SU-DHL-6 (cell line): Measurements from ENCODE around the gene CNOT6L.

Experiments used
- CTCF ChIP-seq: fragments of 200-600 bp; sonication (generic); IDR thresholded peaks from one replicate; pipeline ENCODE4 v1.5.1; 2017; ENCODE audit warnings: antibody characterized with exemption, mild to moderate bottlenecking, low read length, moderate library complexity; ENCODE audit not compliant: insufficient read depth, poor library complexity, severe bottlenecking
- EZH2phosphoT487 ChIP-seq: fragments of 200-600 bp; sonication (generic), shearing (Covaris generic); conservative IDR thresholded peaks from 2 replicates; pipeline ENCODE4 v1.6.1; 2018; ENCODE audit warnings: mild to moderate bottlenecking, antibody characterized with exemption, low read length, moderate library complexity, mixed read lengths

DNA sequence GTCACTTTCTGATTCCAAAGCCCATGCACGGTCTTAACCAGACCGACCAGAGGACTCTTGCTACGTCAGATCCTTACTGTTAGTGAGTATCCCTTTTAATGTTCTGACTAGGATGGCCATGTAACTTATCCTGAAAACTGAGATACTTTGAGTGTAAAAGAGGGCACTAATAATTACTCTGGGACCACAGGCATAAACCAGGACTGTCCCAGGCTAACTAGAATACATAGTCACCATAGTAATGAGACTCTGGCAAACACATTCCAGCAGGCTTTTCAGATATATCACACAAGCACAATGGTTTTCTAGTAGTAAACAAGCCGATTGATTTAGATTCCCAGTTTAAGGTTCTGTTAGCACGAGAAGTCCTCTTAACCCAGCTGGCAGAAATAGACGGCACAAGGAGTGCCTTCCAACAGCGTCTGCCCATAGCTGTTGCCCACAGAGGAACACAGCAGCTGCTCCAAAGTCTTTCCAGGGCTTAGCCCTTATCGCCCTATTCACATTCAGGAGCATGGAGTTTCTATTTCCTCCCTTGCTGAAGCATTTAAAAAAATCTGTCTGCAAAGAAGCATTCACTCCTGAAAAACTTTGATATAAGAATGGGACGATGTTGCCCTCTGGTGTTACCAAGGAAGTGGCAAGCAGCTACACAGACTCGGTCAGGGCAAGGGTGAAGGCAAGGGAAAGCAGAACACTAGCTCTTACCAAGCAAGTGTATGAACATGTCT is 121.1 kb downstream of the CNOT6L start:
- TF ChIP-seq CTCF (no peak), EZH2phosphoT487 (no peak)
